ENCODE results near the gene PAX2. TPM values are rescaled to one million over a fixed set of nuclear protein-coding genes. Genes with fewer than 3 reads are reported as not detected.

Gene PAX2
- total and polyA plus RNA-seq, 2 of the 13 experiments (the other 11 are each of a cell fraction or from before 2014, with no cell fraction given) = not detected

DNA sequence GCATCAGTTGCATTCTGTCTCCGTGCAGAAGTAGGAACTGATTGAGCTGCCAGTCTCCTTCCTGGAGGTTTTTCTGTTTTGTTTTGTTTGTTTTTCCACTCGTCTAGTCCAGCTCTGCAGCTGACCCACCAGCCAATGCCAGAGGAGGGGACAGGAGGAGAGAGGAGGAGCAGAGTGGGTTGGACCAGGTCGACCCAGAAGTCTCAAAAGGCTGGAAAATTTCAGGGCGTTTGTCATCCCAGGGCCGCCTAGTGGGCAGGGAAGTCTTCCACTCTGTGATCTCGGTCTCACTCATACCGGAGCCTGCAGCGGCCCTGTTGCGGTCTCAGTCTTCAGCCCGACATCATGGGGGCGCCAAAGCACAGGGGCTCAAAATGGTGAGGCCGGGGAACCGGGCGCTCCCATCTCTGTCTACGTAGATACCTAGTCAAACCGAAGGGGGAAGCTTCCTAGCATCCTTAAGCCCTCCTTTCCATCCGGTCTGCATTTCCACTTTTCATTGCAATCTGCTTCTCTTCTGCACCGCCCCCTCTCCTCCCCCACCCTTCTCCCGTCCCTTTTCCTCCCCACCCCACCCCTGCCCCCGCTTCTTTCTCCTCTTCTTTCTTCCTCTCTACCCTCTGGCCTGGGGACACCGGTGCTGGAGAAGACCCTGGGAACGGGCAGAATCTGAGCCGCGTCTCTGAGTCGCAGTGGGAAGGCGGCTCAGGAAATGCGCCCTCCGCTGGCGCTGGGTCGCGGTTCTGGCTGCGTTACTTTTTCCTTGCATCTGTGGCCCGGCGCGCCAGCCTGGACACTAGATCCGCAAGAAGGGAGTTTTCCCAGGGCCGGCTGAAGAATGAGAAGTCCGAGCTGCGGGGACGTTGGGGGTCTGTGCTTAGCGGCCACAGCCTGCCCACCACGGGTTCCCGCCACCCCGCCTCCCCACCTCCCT is 16.2 kb upstream of the PAX2 start (continued):
- peak; percentile 3 for TF ChIP-seq RBM39 (IDR thresholded peaks at IDR 0.05; ENCODE audit: low read depth, low read length, poor library complexity, severe bottlenecking)
- TF ChIP-seq ZFX (CRISPR knock-in tag; IDR thresholded peaks at IDR 0.05; ENCODE audit: low read depth) = no peak
- TF ChIP-seq FIP1L1 (IDR thresholded peaks at IDR 0.05; ENCODE audit: borderline replicate concordance, insufficient read depth, low read depth, low read length) = no peak

- POLR2A ChIA-PET = no interaction called here
- Histone ChIP-seq H3K9ac (ENCODE audit: insufficient read depth, low read depth, low read length) (no peak overlapping the region), H2AFZ (ENCODE audit: low read length) (no peak overlapping the region), H3K4me3 (replicated peaks in 1 of 3; ENCODE audit: insufficient read depth in 1 of 3, low read depth in 2 of 3, low read length in 3 of 3) (peak overlapping the region; percentile 22 to 57 (median 26); a peak in 4 of 6 replicates), H3K36me3 (replicated peaks in 1 of 2; ENCODE audit: control insufficient read depth in 1 of 2, insufficient read depth in 2 of 2, low read length in 2 of 2) (no peaks in the 10 kb centered on the region), H3K9me3 (ENCODE audit: low read length) (no peaks in the 10 kb centered on the region), H3K27me3 (ENCODE audit: control insufficient read depth in 1 of 2, insufficient read depth in 2 of 2, low read length in 2 of 2) (peaks cover 6 to 84% of the 10 kb centered on the region in 2 experiments; a peak in 4 of 5 replicates), H3K27ac (ENCODE audit: extremely low read length, insufficient read depth, low read length) (no peak overlapping the region), H3K79me2 (ENCODE audit: insufficient read depth, low read length) (no peaks in the 10 kb centered on the region), H3K4me1 (ENCODE audit: insufficient read depth, low read length) (peaks cover 32% of the 10 kb centered on the region), H4K20me1 (ENCODE audit: insufficient read depth, low read length) (no peaks in the 10 kb centered on the region), H3K4me2 (ENCODE audit: low read depth, low read length) (peak overlapping the region; percentile 63)
- no TSS peak for BruUV-seq (replicated peaks)
- ATAC-seq = peak; percentile 23
- intact Hi-C loops (cut with micrococcal nuclease; ENCODE audit: unreplicated experiment) = no loop called here
- no peak for DNase-seq (ENCODE audit: low spot score)
- CTCF ChIA-PET (ENCODE audit: low intra/inter-chr PET ratio, low total read pairs) = no interaction called here
- no peak for FAIRE-seq
- WGBS (ENCODE audit: low lambda C conversion rate) = 15% methylated on average over 47 of the region's 68 CpGs
- in situ Hi-C loops (cut with HindIII; ENCODE audit: extremely low pct_ligation_motif_present, low pct_unique_long_range_greater_than_20kb) = no loop called here
- TF ChIP-seq, protein P1, sequence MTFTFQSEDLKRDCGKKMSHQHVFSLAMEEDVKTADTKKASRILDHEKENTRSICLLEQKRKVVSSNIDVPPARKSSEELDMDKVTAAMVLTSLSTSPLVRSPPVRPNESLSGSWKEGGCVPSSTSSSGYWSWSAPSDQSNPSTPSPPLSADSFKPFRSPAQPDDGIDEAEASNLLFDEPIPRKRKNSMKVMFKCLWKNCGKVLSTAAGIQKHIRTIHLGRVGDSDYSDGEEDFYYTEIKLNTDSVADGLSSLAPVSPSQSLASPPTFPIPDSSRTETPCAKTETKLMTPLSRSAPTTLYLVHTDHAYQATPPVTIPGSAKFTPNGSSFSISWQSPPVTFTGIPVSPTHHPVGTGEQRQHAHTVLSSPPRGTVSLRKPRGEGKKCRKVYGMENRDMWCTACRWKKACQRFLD (CRISPR knock-in tag; IDR thresholded peaks at IDR 0.05; ENCODE audit: borderline replicate concordance) = no peak
- TF ChIP-seq EZH2 (conservative IDR thresholded peaks at IDR 0.05; ENCODE audit: low read depth, low read length) (peak; percentile 38), MED1 (CRISPR knock-in tag; IDR thresholded peaks at IDR 0.05) (no peak)
- TF ChIP-seq, protein P2, sequence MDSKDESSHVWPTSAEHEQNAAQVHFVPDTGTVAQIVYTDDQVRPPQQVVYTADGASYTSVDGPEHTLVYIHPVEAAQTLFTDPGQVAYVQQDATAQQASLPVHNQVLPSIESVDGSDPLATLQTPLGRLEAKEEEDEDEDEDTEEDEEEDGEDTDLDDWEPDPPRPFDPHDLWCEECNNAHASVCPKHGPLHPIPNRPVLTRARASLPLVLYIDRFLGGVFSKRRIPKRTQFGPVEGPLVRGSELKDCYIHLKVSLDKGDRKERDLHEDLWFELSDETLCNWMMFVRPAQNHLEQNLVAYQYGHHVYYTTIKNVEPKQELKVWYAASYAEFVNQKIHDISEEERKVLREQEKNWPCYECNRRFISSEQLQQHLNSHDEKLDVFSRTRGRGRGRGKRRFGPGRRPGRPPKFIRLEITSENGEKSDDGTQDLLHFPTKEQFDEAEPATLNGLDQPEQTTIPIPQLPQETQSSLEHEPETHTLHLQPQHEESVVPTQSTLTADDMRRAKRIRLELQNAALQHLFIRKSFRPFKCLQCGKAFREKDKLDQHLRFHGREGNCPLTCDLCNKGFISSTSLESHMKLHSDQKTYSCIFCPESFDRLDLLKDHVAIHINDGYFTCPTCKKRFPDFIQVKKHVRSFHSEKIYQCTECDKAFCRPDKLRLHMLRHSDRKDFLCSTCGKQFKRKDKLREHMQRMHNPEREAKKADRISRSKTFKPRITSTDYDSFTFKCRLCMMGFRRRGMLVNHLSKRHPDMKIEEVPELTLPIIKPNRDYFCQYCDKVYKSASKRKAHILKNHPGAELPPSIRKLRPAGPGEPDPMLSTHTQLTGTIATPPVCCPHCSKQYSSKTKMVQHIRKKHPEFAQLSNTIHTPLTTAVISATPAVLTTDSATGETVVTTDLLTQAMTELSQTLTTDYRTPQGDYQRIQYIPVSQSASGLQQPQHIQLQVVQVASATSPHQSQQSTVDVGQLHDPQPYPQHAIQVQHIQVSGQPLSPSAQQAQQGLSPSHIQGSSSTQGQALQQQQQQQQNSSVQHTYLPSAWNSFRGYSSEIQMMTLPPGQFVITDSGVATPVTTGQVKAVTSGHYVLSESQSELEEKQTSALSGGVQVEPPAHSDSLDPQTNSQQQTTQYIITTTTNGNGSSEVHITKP (CRISPR knock-in tag; IDR thresholded peaks at IDR 0.05; ENCODE audit: low read depth) = no peak
- TF ChIP-seq, protein P3, sequence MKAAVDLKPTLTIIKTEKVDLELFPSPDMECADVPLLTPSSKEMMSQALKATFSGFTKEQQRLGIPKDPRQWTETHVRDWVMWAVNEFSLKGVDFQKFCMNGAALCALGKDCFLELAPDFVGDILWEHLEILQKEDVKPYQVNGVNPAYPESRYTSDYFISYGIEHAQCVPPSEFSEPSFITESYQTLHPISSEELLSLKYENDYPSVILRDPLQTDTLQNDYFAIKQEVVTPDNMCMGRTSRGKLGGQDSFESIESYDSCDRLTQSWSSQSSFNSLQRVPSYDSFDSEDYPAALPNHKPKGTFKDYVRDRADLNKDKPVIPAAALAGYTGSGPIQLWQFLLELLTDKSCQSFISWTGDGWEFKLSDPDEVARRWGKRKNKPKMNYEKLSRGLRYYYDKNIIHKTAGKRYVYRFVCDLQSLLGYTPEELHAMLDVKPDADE (CRISPR knock-in tag; IDR thresholded peaks at IDR 0.05) = no peak
- TF ChIP-seq, protein P4, sequence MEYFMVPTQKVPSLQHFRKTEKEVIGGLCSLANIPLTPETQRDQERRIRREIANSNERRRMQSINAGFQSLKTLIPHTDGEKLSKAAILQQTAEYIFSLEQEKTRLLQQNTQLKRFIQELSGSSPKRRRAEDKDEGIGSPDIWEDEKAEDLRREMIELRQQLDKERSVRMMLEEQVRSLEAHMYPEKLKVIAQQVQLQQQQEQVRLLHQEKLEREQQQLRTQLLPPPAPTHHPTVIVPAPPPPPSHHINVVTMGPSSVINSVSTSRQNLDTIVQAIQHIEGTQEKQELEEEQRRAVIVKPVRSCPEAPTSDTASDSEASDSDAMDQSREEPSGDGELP (IDR thresholded peaks at IDR 0.05; ENCODE audit: borderline replicate concordance, low read depth) = no peak
Measured at GRCh38 chr10:100729862-100730724, 15.3 kb upstream of the PAX2 start.

All from HepG2 (cell line).